CD4-positive, alpha-beta T cell treated with Interferon gamma for 1 hour (primary cell): ENCODE results near the gene EDDM13.
"Not testable (repeated sequence)": the region's sequence is repeated elsewhere in the genome, so short reads cannot be mapped to it uniquely, and the experiment has no call there.

ENCODE experiments used
- DNase-seq: peaks from one replicate; pipeline ENCODE4 v3.0.0-alpha.2; 2020

EDDM13 gene

DNA sequence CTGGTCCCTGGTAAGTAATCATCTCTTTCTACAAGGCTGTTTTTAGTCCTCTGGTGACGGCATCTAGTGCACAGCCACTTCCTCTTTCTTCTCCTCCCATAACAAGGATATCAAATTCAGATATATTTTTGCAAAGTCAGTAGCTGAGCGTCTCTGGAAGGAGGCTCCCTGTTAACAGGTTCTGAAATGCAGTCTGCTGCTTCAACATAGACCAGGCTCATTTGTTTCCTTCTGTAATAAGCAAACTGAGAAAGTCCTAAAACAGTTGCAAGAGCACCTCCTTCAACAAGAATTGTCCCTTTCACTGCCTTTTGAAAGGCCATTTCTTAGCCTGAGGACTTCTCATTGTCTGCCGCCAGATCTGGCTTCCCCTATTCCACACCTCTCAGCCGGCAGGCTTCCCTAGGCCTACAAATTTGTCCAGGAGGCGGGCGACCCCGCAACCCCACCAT lies 49.5 kb downstream of the EDDM13 start:
- peak; percentile 9 for DNase-seq

DNA sequence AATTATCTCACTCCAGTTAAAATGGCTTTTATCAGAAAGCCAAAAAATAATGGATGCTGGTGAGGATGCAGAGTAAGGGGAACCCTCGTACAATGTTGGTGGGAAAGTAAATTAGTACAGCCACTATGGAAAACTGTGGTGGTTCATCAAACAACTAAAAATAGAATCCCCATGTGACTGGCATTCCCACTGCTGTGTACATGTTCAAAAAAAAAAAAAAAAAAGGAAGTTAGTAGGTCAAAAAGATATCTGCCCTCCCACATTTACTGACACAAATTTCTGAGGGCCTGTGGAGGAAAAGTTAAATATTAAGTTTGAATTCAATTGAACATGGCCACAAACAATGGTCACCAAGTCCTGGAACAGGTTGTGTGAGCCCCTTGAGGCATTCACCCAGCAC lies 51.9 kb downstream of the EDDM13 start:
- DNase-seq: no peak

GRCh38 chr19:56332695-56333094 lies 60.1 kb downstream of the EDDM13 start:
- DNase-seq: no peak

- peak; percentile 28 for DNase-seq
Observed at GRCh38 chr19:56333506-56333905, 61.0 kb downstream of the EDDM13 start.

GRCh38 chr19:56335371-56335770 lies 62.8 kb downstream of the EDDM13 start:
- DNase-seq: not testable (repeated sequence)

GRCh38 chr19:56337077-56337476 lies 64.5 kb downstream of the EDDM13 start:
- not testable (repeated sequence) for DNase-seq

DNA sequence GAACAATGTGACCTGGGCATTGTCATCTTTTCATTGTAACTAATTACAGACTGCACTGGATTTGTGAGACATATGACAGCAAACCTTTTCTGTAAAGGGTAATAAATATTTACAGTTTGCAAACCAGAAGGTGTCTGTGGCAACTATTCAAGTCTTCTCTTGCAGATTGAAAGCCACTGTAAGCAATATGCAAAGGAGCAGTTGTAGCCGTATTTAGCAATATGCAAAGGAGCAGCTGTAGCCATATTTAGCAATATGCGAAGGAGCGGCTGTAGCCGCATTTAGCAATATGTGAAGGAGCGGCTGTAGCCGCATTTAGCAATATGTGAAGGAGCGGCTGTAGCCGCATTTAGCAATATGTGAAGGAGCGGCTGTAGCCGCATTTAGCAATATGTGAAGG lies 66.5 kb downstream of the EDDM13 start:
- DNase-seq: not testable (repeated sequence)

DNA sequence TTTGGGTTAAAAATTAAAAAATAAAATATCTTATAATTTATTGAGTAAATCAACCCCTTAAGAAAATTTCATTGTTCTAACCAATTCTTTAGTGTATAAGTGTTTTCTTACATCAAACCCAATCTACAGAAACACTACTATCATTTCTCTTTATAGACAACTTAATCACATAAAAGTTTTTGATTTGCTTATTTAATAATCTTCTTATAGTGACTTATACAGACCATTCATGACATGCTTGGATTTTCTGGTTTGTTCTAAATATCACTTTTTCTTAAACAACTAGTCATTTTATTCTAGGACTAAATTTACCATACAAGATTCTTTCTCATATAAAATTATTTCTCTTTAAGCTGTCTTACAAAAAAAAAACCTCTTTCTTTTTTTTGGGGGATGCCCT lies 69.4 kb downstream of the EDDM13 start:
- no peak for DNase-seq

DNA sequence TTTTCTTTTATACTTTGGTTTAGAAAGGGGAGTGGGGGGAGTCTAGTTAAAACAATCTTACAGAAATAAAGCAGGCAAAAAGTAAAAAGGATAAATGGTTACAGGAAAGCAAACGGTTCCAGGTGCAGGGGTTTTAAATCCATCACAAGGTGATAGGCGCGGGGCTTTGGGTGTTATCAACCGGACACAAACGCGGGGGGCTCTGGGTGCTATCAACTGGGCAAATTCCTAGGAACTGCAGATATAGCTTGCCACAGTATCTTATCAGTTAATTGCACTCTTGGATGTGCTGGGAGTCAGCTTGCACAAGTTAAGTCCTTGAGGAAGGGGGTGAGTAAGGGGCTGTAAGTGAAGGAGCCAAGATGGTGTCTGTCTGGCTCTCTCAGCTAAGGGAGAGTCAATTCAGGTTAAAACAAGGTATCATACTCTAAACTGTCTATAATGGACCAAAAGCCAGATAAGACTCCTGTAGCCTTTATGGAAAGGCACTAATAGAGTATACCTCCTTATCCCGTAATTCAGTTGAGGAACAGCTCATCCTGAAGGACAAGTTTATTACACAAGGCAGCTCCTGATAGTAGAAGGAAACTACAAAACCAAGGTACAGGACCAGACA lies 74.7 kb downstream of the EDDM13 start:
- no peak for DNase-seq

DNA sequence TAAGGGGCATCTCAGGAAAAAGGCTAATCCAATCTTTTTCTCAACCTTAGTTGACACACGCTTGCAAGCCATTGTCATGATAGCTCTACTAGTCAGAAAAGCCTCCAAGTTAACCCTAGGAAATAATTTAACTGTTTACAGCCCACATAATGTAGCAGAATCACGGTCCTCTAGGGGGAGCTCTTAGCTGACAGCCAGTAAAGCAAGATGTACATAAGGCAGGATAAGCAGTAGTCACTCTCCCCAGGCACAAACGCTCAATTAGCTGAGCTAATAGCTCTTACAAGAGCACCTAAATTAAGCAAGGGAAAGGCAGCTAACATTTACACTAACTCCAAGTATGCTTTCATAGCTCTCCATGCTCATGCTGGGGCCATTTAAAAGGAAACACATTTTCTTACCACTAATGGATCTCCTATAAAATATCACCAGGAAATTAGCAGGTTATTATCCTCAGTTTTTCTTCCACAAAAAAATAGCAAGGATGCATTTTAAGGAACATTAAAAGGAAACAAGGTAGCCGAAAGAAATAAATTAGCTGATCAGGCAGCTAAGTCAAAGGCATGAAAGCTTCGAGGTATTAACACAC lies 75.8 kb downstream of the EDDM13 start:
- no peak for DNase-seq

- peak; percentile 4 for DNase-seq
Observed at GRCh38 chr19:56350416-56351045, 78.0 kb downstream of the EDDM13 start.

DNA sequence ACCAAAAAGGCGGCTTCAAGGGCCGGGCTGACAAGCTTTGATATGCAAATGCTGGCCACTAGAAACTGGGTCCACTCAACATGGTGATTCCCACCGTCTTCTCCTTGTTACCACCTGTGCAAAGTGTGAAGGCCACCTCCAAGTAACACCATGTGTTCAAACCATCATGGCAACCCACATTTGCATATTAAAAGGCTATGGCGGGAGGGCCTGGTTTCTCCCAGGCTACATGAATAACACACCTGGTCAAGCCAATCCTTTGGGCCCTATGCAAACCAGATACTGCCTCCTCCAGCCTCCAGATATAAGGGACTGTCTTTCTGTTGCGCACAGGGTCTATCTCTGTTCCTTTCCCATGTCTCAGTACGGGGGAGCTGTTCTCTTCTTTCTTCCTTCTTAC lies 78.7 kb downstream of the EDDM13 start:
- DNase-seq: no peak

DNA sequence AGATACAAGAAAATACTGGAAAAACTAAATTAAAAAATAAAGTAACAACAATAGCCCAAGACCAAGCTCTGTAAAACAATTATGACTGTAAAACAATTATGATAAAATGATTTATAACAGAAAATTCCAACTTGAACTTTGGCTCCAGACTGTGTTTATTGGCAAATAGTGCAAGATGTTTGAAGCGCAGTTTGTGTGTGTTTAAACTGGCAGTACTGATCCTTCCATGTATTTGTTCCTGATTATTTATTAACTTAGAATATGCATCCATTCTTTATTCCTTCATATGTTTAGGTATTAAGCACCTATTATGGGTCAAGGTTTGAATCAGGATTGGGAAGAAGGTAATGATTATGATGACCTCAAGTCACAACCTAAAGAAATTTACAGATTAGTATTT lies 83.0 kb downstream of the EDDM13 start:
- no peak for DNase-seq

DNA sequence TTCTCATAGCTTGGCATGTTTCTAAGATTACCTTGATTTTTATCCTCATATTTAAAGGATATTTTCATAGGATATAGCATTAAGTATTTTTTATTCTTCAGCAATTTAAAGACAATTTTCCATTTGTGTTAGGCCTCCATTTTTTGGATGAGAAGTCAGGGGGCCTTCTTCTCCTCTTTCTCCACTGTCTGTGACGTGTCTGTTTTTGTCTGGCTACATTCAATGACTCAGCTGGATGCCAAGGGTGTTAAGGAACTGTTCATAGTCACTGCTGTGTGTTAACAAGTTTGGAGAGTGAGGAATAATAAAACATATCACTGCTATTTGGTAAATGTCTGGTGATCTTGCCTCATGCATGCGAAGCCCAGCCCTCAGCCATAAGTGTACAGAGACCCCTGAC lies 84.4 kb downstream of the EDDM13 start:
- DNase-seq: no peak
